ENCODE results near the gene SRGN.

DNA sequence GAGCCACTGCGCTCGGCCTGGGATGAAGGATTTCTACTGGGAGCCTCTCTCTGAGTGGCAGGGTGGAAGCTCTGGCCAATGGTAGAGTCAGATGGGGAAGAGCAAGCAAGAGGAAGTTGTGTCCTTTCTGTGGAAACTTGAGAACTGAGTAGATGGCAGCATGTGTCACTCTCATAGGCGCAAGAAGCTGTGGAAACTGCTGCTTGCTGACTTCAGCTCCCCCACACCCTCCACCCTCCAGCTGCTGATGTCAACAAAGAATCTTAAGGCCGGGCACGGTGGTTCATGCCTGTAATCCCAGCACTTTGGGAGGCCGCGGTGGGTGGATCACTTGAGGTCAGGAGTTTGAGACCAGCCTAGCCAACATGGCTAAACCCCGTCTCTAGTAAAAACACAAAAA, 39.8 kb upstream of the SRGN start:
- TF ChIP-seq CTCF (conservative IDR thresholded peaks at IDR 0.05; ENCODE audit: low read depth, low read length), result no peak
- TF ChIP-seq EZH2 (IDR thresholded peaks at IDR 0.05; ENCODE audit: borderline replicate concordance, low read depth, low read length, poor library complexity, severe bottlenecking), result no peak

Measured in A673 (cell line).